Non-pigmented ciliary epithelial cell (primary cell): Measurements from ENCODE around the gene STEAP3.

Experiments
- DNase-seq: peaks from one replicate; pipeline ENCODE4 v3.0.0-alpha.2; 2010; ENCODE audit warnings: low read depth

Gene STEAP3

GRCh38 chr2:119198240-119198840 is 25.3 kb upstream of the STEAP3 start:
- DNase-seq = no peak

GRCh38 chr2:119201815-119202214 is 21.8 kb upstream of the STEAP3 start:
- no peak for DNase-seq

DNA sequence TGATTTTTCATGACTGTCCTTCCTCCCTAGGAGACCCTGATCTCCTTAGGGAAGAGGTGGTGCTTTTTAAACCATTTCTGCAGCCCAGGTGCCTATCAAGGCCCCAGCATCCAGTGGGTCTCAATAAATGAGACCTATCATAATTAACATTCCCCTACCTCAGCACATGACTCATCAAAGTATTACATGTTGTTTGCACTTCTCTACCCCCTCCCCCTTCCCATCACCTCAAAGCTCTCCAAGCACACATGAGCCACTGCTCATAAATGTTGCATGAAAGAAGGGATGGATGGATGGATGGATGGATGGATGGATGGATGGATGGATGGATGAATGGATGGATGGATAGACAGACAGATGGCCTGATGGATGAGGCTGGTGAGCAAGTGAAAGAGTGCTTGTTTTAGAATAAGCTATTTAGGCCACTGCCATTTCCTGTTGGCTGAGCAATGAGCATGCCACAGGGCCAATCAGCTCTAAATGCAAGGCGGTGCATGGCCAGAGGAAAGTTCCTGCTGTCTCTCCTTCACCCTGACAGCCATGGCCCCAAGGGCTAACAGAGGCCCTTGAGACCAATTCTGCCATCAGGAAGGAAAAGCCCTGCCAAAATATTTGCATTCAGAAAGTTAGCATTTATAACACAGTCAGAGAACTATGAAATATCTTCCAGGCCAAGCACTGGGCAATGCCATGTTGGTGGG is 20.9 kb upstream of the STEAP3 start:
- DNase-seq = no peak

DNA sequence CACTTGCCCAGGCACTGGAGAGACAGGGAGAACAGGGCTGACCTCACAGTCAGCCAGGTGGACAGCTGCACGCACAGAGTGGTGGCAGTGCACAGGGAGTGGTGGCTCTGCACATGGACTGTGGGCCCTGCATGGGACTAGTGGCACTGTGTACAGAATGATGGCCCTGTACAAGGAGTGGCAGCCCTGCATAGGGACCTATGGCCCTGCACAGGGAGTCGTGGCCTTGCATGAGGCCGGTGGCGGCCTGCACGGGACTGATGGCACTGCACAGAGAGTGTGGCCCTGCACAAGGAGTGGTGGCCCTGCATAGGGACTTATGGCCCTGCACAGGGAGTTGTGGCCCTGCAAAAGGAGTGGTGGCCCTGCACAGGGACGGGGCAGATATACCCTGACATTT is 19.1 kb upstream of the STEAP3 start:
- no peak for DNase-seq

- no peak for DNase-seq
These were observed 18.5 kb upstream of the STEAP3 start for GRCh38 chr2:119205001-119205706.

DNA sequence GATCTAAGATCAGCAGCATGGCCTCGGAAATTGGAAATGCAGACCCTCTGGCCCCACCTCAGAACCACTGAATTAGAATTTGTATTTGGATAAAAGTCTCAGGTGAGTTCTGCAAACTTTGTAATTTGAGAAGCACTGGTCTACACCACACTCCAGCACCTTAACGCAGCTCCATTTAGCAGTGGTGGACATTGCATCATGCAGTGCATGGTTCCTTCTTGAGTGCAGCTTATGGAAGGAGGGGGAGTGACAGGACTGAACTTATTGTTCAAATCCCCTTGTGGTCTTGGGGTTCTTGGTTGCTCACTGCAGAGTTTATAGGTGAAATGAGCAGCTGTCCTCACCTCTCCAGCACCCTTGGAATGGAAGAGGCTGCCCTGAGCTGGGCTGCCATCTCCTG is 17.4 kb upstream of the STEAP3 start:
- no peak for DNase-seq

DNA sequence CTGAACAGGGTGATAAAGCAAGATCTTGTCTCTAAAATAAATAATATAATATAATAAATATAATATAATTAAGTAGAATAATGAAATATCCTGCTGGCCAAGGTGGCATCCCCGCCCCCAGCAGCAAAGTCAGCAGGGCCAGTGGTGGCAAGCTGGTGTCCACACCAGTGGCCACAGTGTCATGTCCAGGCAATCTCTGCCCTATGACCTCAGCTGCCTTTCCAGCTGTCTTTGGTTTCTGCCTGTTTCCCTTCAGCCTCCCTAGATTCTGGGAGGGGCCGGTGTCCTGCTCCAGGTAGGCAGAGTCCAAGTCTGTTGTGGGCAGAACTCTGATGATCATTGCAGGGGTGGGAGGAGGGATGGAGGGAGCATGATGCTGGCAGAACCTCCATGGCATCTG is 16.2 kb upstream of the STEAP3 start:
- DNase-seq = no peak

GRCh38 chr2:119208791-119209203 is 14.8 kb upstream of the STEAP3 start:
- DNase-seq = no peak

- DNase-seq = no peak
These were observed 11.4 kb upstream of the STEAP3 start for GRCh38 chr2:119212139-119212800.

- DNase-seq = no peak
These were observed 9.1 kb upstream of the STEAP3 start for GRCh38 chr2:119214453-119215037.

- no peak for DNase-seq
These were observed 6.6 kb upstream of the STEAP3 start for GRCh38 chr2:119216994-119217393.

DNA sequence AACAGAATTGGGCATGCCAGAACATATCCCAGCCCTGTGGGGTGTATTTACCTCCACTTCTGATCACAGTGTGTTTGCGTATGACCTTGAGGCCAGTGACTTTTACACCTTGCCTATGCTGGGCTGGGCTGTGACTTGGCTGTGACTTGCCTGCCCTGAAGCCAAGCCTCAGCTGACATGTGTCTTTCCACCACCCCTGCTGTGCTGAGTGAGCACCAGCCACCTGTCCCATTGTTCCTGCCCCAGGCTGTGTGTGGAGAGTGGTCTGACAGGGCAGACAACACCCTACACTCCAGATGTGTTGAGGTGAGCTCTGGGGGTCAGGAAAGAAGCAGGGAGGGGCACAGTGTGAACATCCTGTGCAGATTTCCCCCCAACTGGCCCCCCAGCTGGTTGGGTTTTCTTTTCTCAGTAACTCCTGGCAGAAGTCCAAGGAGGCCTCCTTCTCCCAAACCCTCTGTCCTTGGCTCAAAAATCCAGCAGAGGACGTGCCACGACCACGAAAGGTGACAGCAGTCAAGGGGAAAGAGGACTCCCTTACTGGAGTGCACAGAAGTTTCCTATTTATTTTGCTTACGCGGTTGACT is 5.1 kb upstream of the STEAP3 start:
- no peak for DNase-seq

GRCh38 chr2:119219873-119220272 is 3.8 kb upstream of the STEAP3 start:
- no peak for DNase-seq

DNA sequence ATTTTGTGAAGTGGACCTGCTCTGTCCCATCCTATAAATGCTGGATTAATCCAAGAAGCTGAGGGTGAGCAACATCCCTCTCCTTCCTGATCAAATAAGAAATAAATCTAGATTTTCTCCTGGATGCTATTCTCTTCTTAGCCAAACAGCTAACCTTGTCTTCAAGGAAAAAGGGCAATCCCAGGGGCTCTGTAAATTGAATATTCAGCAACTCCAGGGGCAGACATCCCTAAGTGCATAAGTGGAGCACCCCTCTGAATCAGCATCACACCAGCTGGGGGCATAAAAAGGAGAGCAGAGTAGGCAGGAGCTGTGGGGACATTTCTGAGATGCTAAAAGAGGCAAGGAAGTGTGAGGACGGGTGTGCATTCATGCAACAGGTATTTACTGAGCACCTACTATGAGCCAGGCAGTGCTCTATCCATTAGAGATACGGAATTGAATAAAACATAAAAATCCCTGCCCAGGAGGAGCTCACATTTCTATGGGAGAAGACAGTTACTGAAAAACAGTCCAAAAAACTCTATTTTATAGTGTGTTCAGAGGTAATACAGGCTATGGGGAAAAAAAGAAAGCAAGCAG is 2.8 kb upstream of the STEAP3 start:
- no peak for DNase-seq

GRCh38 chr2:119221609-119222008 is 2.0 kb upstream of the STEAP3 start:
- no peak for DNase-seq

- DNase-seq = no peak
These were observed 1.4 kb upstream of the STEAP3 start for GRCh38 chr2:119222213-119222612.

DNA sequence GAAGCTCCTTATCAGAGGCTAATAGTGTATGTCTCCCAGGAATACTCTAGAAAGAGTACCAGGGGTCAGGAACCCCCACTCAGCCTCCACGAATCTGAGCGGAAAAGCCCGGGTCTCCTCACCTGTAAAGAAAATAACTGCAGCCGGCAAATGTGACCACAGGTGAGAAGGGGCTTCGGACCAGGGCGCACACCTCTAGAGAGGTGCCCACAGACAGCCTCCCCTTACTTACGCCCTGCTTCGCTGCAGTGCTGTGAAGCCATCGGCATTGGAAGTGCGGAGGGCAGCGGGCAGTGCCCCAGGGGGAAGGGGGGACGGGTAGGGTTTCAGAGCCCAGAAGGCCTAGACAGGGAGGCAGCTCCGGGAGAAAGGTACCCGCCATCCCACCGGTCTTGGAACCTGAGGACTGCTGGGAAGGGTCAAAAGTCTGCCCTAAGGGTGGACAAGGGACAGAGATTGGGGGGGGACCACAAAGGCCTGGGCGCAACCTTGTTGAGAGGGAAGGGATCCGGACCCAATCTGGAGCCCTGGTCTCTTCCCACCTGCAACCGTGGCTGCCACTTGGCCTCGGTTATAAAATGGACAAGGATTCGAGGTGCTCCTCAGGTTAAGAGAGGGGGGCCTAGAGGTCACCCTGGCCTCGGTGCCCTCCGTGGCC is 642 bp upstream of the STEAP3 start:
- DNase-seq = no peak

DNA sequence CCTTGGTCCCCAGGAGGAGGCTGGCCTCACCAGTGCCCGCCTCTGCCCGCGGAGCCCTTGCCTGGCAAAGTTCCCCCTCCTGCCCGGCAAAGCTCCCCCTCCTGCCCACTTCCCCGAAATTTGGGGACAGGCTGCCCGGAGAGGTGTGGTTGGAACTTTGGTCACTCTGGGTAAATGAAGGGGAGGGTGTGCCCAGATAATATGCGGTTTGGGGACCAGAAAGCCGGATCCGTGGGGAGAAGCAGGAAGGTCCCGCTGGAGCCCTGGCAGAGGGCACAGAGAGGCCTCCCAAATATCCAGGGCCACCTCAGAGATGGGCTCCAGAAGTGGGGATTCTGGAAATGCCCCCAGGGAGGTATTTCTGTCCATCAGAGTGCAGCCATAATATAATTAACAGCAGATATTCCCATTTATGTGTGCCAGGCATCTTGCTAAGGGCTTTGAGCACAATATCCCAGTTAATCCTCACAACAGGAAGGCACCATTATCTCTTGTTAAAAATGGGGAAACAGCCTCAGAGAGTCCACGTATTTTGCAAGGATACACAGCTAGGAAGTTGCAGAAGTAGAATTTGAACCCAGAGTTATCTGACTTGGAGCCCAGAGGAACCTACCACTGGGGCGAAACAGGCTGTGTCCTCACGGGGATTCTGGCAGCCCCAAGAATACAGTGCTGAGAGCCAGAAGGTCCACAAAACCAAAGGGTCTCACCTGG is 914 bp downstream of the STEAP3 start:
- DNase-seq = no peak

DNA sequence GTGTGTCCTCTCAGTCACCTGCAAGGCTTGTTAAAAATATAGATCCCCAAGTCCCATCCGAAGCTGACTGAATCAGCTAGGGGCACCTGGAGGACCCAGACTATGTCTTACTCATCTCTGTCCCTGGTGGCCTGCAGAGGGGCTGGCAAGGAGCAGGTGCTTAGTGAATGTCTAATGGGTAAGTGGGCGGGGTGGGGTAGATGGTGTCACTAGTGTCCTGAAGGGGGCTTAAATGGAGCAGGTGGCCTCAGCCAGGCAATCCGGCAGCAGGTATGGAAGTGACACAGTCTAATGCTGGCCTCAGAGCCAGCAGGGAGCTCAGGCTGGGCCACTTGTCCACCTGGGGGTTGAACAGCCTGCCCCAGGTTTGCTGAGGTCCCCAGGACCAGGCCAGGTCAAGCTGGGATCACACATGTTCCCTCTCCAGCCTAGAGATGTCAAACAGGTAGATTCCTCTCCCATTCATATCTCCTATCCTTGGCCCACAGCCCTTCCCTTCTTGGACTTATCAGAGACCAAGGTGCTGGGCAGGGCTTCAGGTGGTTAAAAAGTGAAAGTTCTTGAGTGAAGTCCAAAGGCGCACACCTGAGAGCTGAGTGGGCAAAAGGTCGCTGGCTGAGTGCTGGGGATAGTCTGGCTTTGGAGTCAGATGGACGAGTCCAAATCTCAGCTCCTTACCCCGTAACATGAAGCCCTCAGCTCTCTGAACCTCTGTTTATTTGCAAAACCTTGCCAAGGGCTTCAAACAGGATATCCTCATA is 1.7 kb downstream of the STEAP3 start:
- DNase-seq = no peak

- no peak for DNase-seq
These were observed 2.3 kb downstream of the STEAP3 start for GRCh38 chr2:119225926-119226325.
